Activated CD4-positive, alpha-beta memory T cell treated with anti-CD3 and anti-CD28 coated beads, Interleukin-2, amount 10 ng/mL, durations not matched to agents 7 days and 5 days (primary cell): ENCODE measurements around the gene ABAT. TPM values are rescaled to one million over a fixed set of nuclear protein-coding genes. Genes with fewer than 3 reads are reported as not detected.
"Not testable (repeated sequence)": the region's sequence is repeated elsewhere in the genome, so short reads cannot be mapped to it uniquely, and the experiment has no call there.

Experiments
- CTCF ChIA-PET: fragments of 350-600 bp; sonication (Branson Sonifier 250); formaldehyde crosslinking; loops from one replicate; lab custom pipeline; 2021; ENCODE audit warnings: antibody characterized with exemption, inconsistent platforms; lab: Charles Lee
- POLR2A ChIA-PET: fragments of 350-600 bp; sonication (Branson Sonifier 250); formaldehyde crosslinking; loops from one replicate; lab custom pipeline; 2021; ENCODE audit warnings: antibody characterized with exemption; lab: Charles Lee
- DNase-seq: peaks from one replicate; pipeline ENCODE4 v3.0.0-alpha.2; 2020
- H3K27ac Mint-ChIP-seq: one replicate; pipeline ENCODE4 v1.8.0; 2021; ENCODE audit warnings: mild to moderate bottlenecking, mixed read lengths
- H3K27me3 Mint-ChIP-seq: one replicate; pipeline ENCODE4 v1.8.0; 2021; ENCODE audit warnings: mixed read lengths
- H3K36me3 Mint-ChIP-seq: one replicate; pipeline ENCODE4 v1.8.0; 2021; ENCODE audit warnings: low read depth, mixed read lengths
- H3K4me1 Mint-ChIP-seq: one replicate; pipeline ENCODE4 v1.8.0; 2021; ENCODE audit warnings: mixed read lengths
- H3K4me3 Mint-ChIP-seq: one replicate; pipeline ENCODE4 v1.8.0; 2021; ENCODE audit warnings: mild to moderate bottlenecking, mixed read lengths
- H3K9me3 Mint-ChIP-seq: one replicate; pipeline ENCODE4 v1.8.0; 2021; ENCODE audit warnings: mixed read lengths
- total RNA-seq, 2 experiments: library from RNA; stranded (reverse); gene quantifications; one replicate each; pipeline ENCODE4 v1.2.3, GENCODE V29; 2021

ABAT gene
- total RNA-seq, 2 experiments from 2014 or later, result 5.5 to 5.9 TPM

DNA sequence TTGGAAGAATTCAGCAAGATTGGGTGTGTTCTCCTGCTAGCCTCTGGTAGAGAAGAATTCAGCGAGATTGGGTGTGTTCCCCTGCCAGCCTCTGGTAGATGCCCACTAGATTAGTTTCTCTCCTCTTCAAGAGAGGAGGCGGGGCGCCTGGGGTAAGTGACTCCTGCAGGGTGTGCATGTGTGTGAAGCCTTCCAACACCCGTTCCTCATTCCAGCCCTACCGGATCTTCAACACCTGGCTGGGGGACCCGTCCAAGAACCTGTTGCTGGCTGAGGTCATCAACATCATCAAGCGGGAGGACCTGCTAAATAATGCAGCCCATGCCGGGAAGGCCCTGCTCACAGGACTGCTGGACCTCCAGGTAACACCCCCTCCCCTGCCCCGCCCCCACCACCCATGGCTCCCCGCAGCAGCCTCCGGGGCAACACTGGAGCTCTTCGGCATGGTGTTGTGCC is 101.7 kb downstream of the ABAT start:
- CTCF ChIA-PET, result no interaction called here
- no peak overlapping the region for H3K27ac Mint-ChIP-seq

GRCh38 chr16:8777217-8777616 is 102.8 kb downstream of the ABAT start:
- Mint-ChIP-seq H3K4me1 (no peaks in the 10 kb centered on the region), H3K27ac (no peak overlapping the region), H3K36me3 (peaks cover 3% of the 10 kb centered on the region), H3K4me3 (no peak overlapping the region), H3K27me3 (no peaks in the 10 kb centered on the region), H3K9me3 (no peaks in the 10 kb centered on the region)
- POLR2A ChIA-PET, result no interaction called here
- CTCF ChIA-PET, result interaction anchor here (0.6 kb wide), 1 partner anchor 222 kb away, joined by 3 read pairs; no protein-coding TSS in a partner anchor
- DNase-seq, result no peak

More for the DNA sequence above, 101.7 kb downstream of the ABAT start:
- POLR2A ChIA-PET, result no interaction called here
- no peak for DNase-seq
- Mint-ChIP-seq H3K36me3 (peaks cover 3% of the 10 kb centered on the region), H3K4me3 (no peak overlapping the region), H3K4me1 (no peaks in the 10 kb centered on the region), H3K9me3 (no peaks in the 10 kb centered on the region), H3K27me3 (no peaks in the 10 kb centered on the region)

GRCh38 chr16:8781797-8782196 is 107.4 kb downstream of the ABAT start:
- Mint-ChIP-seq H3K27ac (no peak overlapping the region), H3K27me3 (no peaks in the 10 kb centered on the region), H3K4me1 (no peaks in the 10 kb centered on the region), H3K4me3 (no peak overlapping the region), H3K36me3 (peaks cover 3% of the 10 kb centered on the region), H3K9me3 (no peaks in the 10 kb centered on the region)
- DNase-seq, result no peak
- ChIA-PET CTCF (no interaction called here), POLR2A (no interaction called here)

- ChIA-PET CTCF (no interaction called here), POLR2A (no interaction called here)
- H3K27me3 Mint-ChIP-seq, result no peaks in the 10 kb centered on the region
Measured at GRCh38 chr16:8782673-8783072, 108.3 kb downstream of the ABAT start.

DNA sequence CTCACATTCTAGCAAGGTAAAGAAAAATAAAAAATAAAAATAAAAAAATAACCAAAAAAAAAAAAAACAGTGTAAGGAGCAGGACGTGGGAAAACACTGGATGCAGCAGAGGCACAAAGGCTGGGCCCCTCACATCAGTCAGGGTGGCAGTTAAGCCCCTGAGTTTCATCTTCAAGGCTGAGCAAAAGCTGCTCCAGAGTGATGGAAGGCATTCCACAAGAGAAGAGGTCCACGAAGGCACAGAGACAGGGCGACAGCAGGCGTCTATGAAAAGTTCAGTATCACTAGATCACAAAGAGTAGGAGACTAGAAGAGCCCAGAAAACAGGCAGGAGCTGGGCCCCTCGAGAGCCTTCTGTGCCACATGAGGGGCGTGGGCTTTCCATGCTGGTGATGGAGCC is 111.0 kb downstream of the ABAT start:
- DNase-seq, result no peak
- Mint-ChIP-seq H3K4me1 (no peaks in the 10 kb centered on the region), H3K9me3 (no peaks in the 10 kb centered on the region), H3K27ac (no peak overlapping the region), H3K27me3 (no peaks in the 10 kb centered on the region), H3K4me3 (no peak overlapping the region), H3K36me3 (no peaks in the 10 kb centered on the region)
- POLR2A ChIA-PET, result no interaction called here
- CTCF ChIA-PET, result interaction anchor here (1.0 kb wide), 1 partner anchor 95 kb away, joined by 3 read pairs; no protein-coding TSS in a partner anchor

More at GRCh38 chr16:8782673-8783072, 108.3 kb downstream of the ABAT start:
- H3K4me3 Mint-ChIP-seq, result no peak overlapping the region
- H3K9me3 Mint-ChIP-seq, result no peaks in the 10 kb centered on the region
- no peaks in the 10 kb centered on the region for H3K36me3 Mint-ChIP-seq
- H3K4me1 Mint-ChIP-seq, result no peaks in the 10 kb centered on the region
- no peak for DNase-seq
- H3K27ac Mint-ChIP-seq, result no peak overlapping the region

GRCh38 chr16:8786316-8786715 is 111.9 kb downstream of the ABAT start:
- not testable (repeated sequence) for H3K4me3 Mint-ChIP-seq, H3K27ac Mint-ChIP-seq, H3K36me3 Mint-ChIP-seq, H3K9me3 Mint-ChIP-seq, H3K4me1 Mint-ChIP-seq, DNase-seq, H3K27me3 Mint-ChIP-seq
- ChIA-PET CTCF (interaction anchor here (1.0 kb wide), 1 partner anchor 94 kb away, joined by 3 read pairs; no protein-coding TSS in a partner anchor), POLR2A (interaction anchor here (3.0 kb wide), 1 partner anchor 11 kb away, joined by 13 read pairs; the partner anchor contains the start of genes PMM2 and TMEM186)

DNA sequence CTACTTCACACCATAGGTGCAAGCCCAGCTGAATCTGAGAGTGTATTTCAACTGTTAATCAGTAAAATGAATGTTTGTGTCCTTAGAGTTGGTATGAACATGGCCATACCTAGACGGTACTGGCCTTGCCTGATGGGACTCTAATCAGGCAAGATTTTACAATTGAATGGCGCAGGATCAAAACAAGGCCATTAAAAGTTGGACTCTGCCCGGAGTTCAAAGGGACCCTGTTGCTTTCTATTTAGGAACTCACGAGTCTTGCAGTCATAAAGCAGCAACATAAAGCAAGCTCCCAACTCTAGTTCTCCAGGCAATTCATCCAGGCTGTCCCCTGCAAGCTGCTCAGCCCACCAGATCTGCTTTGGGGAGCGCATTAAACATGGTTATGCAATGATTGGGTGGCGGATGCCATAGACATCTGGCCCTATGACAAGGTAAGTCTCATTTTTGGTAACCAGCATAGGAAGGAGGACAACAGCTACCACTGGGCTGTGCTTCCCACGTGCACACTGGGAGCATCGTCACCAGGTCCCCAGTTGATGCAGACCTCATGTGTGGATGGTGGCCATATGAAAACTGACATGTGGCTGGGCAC is 114.3 kb downstream of the ABAT start:
- no peak for DNase-seq
- ChIA-PET CTCF (interaction anchor here (1.0 kb wide), 1 partner anchor 8 kb away, joined by 3 read pairs; the partner anchor contains the start of genes PMM2 and TMEM186), POLR2A (interaction anchor here (3.0 kb wide), 1 partner anchor 9 kb away, joined by 13 read pairs; the partner anchor contains the start of genes PMM2 and TMEM186)

DNA sequence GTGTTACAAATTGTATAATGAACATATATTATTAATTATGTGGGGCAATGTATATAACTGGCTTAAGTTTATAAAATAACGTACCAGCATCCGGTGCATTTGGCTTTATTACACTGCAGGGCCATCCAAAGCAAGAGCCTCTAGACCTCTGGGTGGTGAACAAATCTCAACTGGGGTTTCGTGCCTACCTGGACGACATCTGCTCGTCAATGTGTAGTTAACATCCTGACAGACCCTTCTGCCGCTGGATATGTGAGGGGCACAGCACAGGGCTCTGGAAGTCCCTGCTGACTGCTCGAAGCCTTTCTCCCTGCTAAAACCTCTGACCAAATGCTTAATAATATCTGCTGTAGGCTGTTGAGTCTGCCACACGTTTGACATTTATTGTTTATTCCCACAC is 120.7 kb downstream of the ABAT start:
- H3K4me3 Mint-ChIP-seq, result no peak overlapping the region
- no peaks in the 10 kb centered on the region for H3K9me3 Mint-ChIP-seq
- ChIA-PET POLR2A (no interaction called here), CTCF (no interaction called here)
- H3K27ac Mint-ChIP-seq, result no peak overlapping the region
- no peaks in the 10 kb centered on the region for H3K27me3 Mint-ChIP-seq
- DNase-seq, result no peak
- peaks cover 33% of the 10 kb centered on the region for H3K4me1 Mint-ChIP-seq
- H3K36me3 Mint-ChIP-seq, result peaks cover 5% of the 10 kb centered on the region

More for the DNA sequence above, 114.3 kb downstream of the ABAT start:
- Mint-ChIP-seq H3K4me1 (no peaks in the 10 kb centered on the region), H3K9me3 (no peaks in the 10 kb centered on the region), H3K36me3 (no peaks in the 10 kb centered on the region), H3K27ac (no peak overlapping the region), H3K27me3 (no peaks in the 10 kb centered on the region), H3K4me3 (no peak overlapping the region)

DNA sequence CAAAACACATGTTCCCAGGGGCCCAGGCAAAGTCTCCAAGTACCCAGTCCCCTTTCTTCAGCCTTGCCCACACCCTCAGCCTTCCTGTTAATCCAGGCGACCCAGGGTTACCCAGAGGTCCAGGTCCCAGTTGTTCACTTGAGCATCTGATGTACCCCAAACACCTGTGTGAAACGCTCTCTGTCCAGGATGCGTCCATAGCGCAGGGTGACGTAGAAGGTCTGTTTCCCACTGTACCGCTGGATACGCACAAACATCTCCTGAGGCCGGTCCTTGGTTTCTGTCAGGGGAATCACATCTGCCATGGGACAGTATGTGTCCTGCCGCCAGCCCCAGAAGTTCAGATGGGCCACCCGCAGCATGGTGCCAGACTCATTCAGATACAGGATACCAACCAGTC is 121.4 kb downstream of the ABAT start:
- peak overlapping the region; percentile 22 for H3K4me3 Mint-ChIP-seq
- H3K4me1 Mint-ChIP-seq, result peaks cover 34% of the 10 kb centered on the region
- H3K27ac Mint-ChIP-seq, result no peak overlapping the region
- ChIA-PET CTCF (interaction anchor here (2.7 kb wide), 1 partner anchor 84 kb away, joined by 16 read pairs; the partner anchor contains the start of gene LITAFD), POLR2A (interaction anchor here (4.1 kb wide), 1 partner anchor 72 kb away, joined by 67 read pairs; the partner anchor contains the start of gene CARHSP1)
- H3K36me3 Mint-ChIP-seq, result peaks cover 5% of the 10 kb centered on the region
- H3K27me3 Mint-ChIP-seq, result no peaks in the 10 kb centered on the region
- no peak for DNase-seq
- no peaks in the 10 kb centered on the region for H3K9me3 Mint-ChIP-seq

DNA sequence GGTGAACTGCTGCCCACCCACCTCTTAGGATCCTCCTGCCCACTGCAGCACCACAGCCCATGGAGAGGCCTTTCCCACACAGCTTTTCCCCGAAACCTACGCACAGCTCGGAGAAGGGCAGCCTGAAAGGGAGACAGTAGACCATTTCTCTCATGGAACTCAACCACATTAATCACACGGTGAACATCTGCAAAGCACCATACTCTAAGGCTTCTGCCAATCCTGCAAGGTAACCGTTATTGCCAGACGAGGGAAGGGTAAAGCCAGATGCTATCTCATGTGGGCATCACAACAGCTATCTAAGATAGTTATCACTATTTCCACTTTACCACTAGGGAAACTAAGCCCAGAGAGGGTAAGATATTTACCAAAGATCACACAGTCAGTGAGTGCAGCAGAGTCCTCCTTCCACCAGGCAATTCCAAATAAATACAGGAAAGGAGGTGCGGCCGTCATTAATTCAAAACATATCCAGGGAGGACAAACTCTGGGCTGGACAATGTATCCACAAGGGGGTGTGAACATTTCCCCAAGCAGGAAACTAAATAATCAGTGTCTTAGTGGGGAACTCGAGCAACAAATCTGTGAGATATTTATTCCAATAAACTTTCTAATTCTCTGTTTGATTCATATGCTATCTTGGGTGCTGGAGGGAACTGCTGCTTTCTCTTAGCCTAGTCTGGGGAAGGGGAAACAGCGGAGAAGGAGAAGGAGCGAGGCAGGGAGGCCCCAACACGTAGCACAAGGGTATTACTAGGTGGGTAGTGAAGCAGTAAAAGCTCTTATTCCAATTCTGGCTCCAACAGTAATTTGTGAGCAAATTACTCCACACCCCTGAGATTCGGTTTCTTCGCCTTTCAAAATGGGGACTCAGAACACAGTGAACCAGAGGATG is 122.3 kb downstream of the ABAT start:
- ChIA-PET CTCF (interaction anchor here (0.9 to 2.7 kb wide), 6 partner anchors 9 to 224 kb away, joined by 3 to 16 read pairs (median 4); partner anchors contain the start of genes CARHSP1 and LITAFD), POLR2A (interaction anchor here (0.7 to 4.1 kb wide), 11 partner anchors 9 to 339 kb away, joined by 3 to 67 read pairs (median 5); partner anchors contain the start of genes CARHSP1 and HAPSTR1)
- H3K4me1 Mint-ChIP-seq, result peaks cover 38% of the 10 kb centered on the region
- H3K36me3 Mint-ChIP-seq, result peaks cover 10% of the 10 kb centered on the region
- H3K27ac Mint-ChIP-seq, result peak overlapping the region; percentile 71
- H3K27me3 Mint-ChIP-seq, result no peaks in the 10 kb centered on the region
- H3K9me3 Mint-ChIP-seq, result no peaks in the 10 kb centered on the region
- no peak for DNase-seq
- H3K4me3 Mint-ChIP-seq, result peak overlapping the region; percentile 93

DNA sequence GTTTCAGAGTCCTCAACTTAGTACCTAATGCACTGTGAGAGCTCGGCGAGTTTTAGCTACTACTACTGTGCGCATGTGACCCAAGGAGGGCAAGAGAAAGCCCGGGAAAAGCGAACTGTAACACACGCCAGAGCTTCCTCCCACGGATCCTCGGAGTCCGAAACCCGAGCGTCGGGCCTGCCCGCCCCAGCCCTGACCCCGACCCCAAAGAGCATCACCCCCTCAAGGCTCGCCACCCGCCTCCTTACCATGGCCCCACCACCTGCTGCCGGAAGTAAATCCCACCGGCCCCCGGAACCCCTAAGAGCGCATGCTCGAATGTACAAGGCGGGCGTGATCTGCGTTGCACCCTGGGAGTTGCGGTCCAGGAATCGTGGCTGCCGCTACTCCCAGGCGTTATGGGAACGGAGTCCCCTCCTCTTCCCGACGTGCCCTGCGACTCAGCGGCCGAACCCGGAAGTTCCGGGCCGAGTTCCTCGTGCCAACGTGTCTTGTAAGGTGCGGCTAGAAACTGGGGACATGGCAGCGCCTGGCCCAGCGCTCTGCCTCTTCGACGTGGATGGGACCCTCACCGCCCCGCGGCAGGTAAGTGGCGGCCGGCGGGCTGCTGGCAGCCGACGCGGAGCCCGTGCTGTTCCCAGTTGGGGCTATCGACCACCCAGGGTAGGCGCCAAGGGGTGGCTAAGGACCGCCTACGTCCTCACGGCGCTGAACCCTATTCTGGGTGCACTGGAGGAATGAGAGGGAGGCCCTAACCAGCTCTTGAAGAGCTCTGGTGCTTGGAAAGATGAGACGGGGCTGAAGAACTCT is 123.2 kb downstream of the ABAT start, which contains the start of the genes PMM2 and TMEM186:
Gene PMM2, plus strand, starts transcription at position 476 of the 810 bp plus-strand sequence. Its CDS starts 44 bp downstream, at position 520.
Gene TMEM186, minus strand, starts transcription at position 276 of the 810 bp plus-strand sequence. Its CDS starts 25 bp downstream, at position 251.
- peaks cover 18% of the 10 kb centered on the region for H3K36me3 Mint-ChIP-seq
- H3K4me1 Mint-ChIP-seq, result peaks cover 38% of the 10 kb centered on the region
- H3K27me3 Mint-ChIP-seq, result no peaks in the 10 kb centered on the region
- H3K27ac Mint-ChIP-seq, result peak within 1 kb of the TSS; percentile 71
- peak within 1 kb of the TSS; percentile 93 for H3K4me3 Mint-ChIP-seq
- DNase-seq, result peak; percentile 97
- H3K9me3 Mint-ChIP-seq, result no peaks in the 10 kb centered on the region
- POLR2A ChIA-PET, result interaction anchor here (0.6 to 4.1 kb wide), 16 partner anchors 10 to 339 kb away, joined by 3 to 67 read pairs (median 5); partner anchors contain the start of genes CARHSP1 and HAPSTR1
- CTCF ChIA-PET, result interaction anchor here (0.8 to 2.7 kb wide), 7 partner anchors 9 to 230 kb away, joined by 3 to 16 read pairs (median 3); partner anchors contain the start of genes CARHSP1 and LITAFD
